Activated T-helper 1 cell treated with Interleukin-2 at 50 U/mL for 16 hours (primary cell): Measurements from ENCODE around the gene RSPO3.
"Not testable (repeated sequence)": the region's sequence is repeated elsewhere in the genome, so short reads cannot be mapped to it uniquely, and the experiment has no call there.

ENCODE experiments used
- DNase-seq: peaks from one replicate; pipeline ENCODE4 v3.0.0-alpha.2; 2020; ENCODE audit warnings: low read depth

Gene RSPO3

GRCh38 chr6:127205036-127205435 lies 86.6 kb downstream of the RSPO3 start:
- DNase-seq: no peak

GRCh38 chr6:127206531-127207095 lies 88.1 kb downstream of the RSPO3 start:
- DNase-seq: no peak

DNA sequence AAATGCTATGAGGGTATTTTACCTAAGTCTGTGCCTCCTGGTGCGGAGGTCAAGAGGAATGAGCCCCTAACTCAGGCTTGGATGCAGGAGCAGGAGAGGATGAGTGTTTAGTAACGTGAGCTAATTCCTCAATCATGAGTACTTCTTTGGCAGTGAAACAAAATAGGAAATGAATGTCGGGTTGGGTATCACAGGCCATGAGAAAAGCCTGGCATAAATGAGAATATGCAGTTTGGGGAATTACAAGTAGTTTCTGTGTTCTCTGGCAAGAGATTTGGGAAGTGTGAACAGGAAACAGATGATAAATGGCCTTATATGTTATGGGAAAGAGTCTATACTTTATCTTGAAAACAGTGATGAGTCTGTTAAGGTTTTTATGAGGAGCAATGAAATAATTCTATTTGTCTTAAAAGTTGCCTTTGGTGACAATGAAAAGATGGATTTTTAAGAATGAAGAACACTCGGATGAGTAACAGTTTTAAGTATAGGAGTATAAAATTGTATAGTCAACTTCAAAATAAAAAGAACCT lies 89.2 kb downstream of the RSPO3 start:
- no peak for DNase-seq

- no peak for DNase-seq
Measured at GRCh38 chr6:127210725-127211124, 92.3 kb downstream of the RSPO3 start.

DNA sequence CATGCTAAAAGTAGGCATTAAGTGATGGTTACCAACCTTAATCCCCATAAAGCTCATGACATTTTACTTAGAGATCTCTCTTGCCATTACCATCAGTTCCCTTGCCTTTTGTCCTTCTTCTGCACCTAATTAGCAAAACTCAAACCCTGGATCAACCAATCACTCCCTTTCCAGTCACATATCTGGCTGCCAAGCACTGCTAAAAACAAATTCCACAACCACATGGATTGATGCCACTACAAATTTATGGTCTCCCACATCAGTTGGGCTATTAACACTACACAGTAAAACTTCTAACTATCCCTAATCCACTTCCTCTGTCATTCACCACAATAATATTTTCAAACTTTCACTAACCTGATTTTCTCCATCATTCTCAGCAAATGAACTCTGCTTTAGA lies 93.9 kb downstream of the RSPO3 start:
- no peak for DNase-seq

- not testable (repeated sequence) for DNase-seq
Measured at GRCh38 chr6:127214032-127214431, 95.6 kb downstream of the RSPO3 start.

DNA sequence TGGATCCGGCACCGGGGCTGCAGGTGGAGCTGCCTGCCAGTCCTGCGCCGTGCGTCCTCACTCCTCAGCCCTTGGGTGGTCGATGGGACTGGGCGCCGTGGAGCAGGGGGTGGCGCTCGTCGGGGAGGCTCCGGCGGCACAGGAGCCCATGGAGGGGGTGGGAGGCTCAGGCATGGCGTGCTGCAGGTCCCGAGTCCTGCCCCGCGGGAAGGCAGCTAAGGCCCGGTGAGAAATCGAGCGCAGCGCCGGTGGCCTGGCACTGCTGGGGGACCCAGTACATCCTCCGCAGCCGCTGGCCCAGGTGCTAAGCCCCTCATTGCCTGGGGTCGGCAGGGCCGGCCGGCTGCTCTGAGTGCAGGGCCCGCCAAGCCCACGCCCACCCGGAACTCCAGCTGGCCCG lies 96.1 kb downstream of the RSPO3 start:
- DNase-seq: not testable (repeated sequence)

DNA sequence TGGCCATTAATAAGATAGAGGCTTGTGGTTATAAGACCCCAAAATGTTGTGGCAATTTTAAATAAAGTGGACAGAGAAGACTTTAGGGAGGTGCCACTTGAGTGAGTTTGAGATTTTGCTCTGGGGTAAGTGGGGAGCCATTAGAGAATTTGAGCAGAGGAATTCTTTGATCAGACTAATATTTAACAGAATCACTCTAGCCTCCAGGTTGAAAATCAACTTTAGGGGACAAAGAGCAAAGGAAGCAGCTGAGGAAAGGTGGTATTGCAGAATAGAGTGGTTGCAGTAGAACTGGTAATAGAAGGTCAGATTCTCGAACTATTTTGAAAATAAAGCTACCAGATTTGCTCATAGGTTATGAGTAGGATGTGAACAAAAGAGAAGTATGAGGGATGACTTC lies 97.5 kb downstream of the RSPO3 start:
- no peak for DNase-seq

DNA sequence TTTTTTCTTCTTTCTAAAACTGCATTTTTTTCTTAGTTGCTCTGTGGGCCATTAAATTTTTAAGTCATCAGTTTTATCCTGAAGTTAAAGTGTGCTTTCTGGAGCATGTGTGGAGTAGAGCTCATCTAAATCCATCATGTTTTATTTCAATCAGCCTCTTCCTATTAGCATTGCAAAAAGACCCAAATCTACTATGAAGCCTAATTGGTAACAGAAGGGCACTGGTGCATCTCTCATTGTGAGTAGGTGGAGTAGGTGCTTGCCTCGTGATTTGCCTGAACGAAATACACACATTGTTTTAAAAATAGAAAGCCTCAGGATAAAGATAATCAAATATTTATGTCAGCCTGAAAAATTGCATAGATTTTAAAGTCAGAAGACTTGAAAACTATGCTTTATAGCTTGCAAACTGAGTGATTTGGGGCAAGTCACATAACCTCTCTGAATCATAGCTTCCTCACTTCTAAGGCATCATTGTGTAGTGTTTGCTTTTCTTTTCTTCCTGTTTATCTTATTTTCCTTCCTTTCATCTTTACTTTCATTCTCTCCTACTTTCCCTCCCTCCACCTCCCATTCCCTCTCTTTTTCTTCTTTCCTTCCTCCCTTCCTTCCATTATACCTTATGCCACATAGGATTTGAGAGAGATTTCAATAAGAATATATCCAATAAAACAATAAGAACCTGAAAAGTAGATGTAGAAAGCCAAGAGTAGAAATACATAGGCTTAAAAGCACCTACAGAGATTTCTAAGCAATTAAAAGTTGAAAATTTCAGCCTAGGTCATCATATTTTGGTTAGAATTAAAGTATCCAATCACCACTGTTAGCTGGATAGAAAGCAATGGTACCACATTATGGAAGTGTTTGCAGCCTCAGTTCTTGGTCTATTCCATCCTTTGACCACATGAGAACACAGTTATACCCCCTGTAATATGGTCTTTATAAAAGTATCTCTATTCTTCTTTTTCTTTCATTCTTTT lies 98.6 kb downstream of the RSPO3 start:
- no peak for DNase-seq

DNA sequence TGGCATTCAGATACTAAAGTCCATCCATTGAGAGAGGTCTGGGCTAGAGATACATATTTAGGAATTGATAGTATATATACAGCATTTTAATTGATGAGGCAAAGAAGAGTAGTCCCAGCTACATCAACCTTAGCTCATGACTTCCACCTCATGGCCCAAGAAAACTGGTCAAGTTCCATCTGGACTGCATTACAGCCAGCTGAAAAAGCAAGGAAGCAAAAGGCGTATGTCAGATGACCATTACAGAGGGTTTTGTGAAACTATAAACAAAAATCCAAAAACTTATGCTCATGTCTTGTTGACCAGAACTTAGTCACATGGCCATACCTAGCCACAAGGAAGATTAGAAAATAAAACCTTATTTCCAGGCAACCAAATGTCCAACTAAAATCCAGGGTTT lies 101.4 kb downstream of the RSPO3 start:
- no peak for DNase-seq

- no peak for DNase-seq
Measured at GRCh38 chr6:127221201-127221600, 102.7 kb downstream of the RSPO3 start.

- DNase-seq: no peak
Measured at GRCh38 chr6:127222418-127222817, 103.9 kb downstream of the RSPO3 start.

DNA sequence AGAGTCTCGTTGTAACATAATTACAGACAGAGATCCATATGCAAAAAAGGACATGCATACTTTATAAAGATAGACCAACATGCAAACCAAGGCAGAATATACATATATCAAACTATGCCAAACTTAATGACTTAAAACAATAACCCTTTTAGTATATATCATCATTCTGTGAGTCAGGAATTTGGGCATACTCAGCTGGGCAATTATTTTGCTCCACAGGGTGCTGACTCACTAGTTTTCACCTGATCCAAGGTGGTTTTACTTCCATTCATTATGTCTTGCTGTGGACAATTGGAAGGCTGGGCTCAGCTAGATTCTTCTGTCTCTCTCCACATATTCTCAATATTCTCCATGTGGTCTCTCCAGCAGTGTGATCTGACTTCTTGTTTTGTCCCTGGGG lies 107.0 kb downstream of the RSPO3 start:
- no peak for DNase-seq

DNA sequence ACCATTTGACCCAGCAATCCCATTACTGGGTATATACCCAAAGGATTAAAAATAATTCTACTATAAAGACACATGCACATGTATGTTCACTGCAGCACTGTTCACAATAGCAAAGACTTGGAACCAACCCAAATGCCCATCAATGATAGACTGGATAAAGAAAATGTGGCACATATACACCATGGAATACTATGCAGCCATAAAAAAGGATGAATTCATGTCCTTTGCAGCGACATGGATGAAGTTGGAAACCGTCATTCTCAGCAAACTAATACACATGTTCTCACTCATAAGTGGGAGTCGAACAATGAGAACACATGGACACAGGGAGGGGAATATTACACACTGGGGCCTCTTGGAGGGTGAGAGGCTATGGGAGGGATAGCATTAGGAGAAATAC lies 115.3 kb downstream of the RSPO3 start:
- not testable (repeated sequence) for DNase-seq

GRCh38 chr6:127243501-127243900 lies 125.0 kb downstream of the RSPO3 start:
- no peak for DNase-seq
